ENCODE data around the gene SUGP2.

DNA sequence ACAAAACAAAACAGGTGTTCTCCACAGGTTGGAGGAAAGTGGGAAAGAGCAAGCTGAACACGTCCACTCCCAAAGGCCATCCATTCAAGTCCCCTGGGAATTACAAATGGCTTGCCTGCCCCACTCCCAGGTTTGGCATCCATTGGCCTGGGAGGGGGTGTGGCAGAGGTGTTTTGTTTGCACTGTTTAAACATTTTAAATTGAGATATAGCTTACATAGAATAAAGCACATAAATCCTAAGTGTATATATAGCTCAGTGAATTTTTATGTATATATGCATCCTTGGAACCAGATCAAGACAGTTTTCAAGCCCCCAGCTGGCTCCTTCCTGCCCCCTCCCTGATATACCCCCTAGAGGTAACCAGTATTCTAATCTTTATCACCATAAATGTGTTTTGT is 43.2 kb upstream of the SUGP2 start:
- no peak for TF ChIP-seq POLR2AphosphoS5 (IDR thresholded peaks at IDR 0.05; ENCODE audit: low read depth, low read length)
- no peak for TF ChIP-seq POLR2A (IDR thresholded peaks at IDR 0.05; ENCODE audit: low read depth, low read length)
- no peak for TF ChIP-seq TAF1 (IDR thresholded peaks at IDR 0.05; ENCODE audit: borderline replicate concordance, low read depth, low read length)

Measured in GM12892 (cell line).